KBM-7 (cell line): ENCODE data around the gene SEMA5B.

Experiments
- DNase-seq: peaks from one replicate; pipeline ENCODE4 v3.0.0-alpha.2; 2015
- in situ Hi-C: fragments of 300-500 bp; cut with MboI; formaldehyde crosslinking; loops from 2 replicates; pipeline ENCODE4 v1.14.3; 2020; ENCODE audit warnings: low sequenced_read_pairs, low pct_unique_long_range_greater_than_20kb, mixed read lengths

SEMA5B gene

DNA sequence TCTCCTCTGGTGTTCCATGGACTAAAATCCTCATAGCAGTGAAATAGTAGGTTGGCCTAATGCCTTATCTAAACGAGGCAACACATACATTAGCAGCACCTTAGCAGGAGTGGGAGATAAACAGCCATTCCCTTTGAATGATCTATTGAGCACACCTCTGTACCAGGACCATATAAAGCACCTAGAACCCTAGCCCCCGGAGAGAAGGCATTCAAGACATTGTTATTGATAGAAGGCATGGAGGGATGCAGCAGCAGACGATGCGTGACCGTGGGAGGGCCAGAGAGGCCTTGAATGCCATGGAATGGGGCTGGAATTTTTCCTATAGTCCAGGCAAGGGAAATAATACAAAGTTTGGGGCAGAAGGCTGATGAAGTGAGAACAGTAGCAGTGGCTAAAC lies 6.6 kb upstream of the SEMA5B start:
- in situ Hi-C loops = no loop called here
- no peak for DNase-seq

DNA sequence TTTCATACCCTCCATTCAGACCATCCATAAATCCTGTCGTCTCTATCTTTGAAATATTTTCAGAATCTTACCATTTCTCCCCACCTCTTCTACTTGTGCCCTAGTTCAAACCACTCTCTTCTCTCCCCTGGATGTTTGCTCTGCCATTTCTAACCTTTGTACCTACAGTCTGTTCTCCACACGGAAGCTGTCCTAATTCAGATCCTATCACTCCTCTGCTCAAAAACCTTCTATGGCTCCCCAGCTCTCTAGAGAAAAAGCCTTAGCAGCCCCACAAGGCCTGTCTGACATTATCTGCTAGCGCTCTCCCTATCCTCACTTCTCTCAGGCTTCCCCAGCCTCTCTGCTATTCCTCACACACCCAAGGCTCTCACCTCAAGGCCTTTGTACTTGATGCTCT lies 4.5 kb upstream of the SEMA5B start:
- in situ Hi-C loops = no loop called here
- DNase-seq = no peak

- in situ Hi-C loops = no loop called here
- no peak for DNase-seq
Measured at GRCh38 chr3:123031051-123031450, 3.5 kb upstream of the SEMA5B start.

DNA sequence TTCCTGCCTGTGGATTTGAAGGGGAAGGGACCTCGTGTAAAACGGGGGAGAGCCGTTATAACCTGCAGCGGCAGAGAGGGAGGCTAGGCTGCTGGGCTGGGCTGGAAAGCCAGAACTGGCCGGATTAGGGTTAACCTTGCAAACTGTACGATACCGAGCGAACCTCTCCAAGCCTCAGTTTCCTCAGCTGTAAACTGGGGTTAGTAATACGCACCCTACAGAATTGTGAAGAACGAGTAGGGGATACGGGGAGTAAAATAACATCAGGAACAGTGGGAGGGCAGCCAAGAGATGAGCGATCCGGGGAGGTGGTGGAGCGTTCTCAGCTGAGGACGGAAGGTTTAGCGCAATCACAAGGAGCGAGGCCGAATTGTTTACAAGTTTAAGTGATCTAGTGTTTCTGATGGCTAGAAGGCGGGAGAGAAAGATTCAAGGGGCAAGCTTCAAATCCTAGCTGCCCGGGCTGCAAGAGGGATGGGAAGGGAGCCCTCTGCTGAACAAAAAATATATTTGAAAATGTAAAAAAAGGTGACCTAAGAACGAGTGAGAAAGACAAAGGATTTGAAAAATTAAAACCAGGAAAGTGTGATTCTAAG lies 768 bp upstream of the SEMA5B start:
- in situ Hi-C loops = no loop called here
- peak; percentile 79 for DNase-seq

- in situ Hi-C loops = no loop called here
- peak; percentile 22 for DNase-seq
Measured at GRCh38 chr3:123026565-123027291, 835 bp downstream of the SEMA5B start.

- in situ Hi-C loops = no loop called here
Measured at GRCh38 chr3:123025642-123026521, 1.7 kb downstream of the SEMA5B start.

DNA sequence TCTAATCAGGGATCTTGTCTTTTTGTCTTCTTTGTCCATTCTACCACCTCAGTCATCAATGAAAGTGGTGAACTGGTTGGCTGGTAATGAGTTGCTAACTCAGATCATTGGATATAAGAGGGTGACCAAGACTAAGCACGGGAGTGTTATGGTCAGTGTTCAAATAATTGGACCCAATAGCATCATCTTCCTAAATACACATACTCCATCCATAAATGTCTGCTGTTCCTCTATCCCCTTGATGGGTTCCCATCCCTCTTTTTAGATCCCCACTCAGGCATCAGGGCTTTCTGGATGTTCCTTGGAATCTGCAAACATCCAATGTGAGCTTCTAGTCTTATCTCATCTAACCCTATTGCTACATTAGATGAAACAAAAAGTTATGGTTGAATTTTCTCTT lies 3.5 kb downstream of the SEMA5B start:
- DNase-seq = no peak
- in situ Hi-C loops = no loop called here

More at GRCh38 chr3:123025642-123026521, 1.7 kb downstream of the SEMA5B start:
- peak; percentile 30 for DNase-seq

DNA sequence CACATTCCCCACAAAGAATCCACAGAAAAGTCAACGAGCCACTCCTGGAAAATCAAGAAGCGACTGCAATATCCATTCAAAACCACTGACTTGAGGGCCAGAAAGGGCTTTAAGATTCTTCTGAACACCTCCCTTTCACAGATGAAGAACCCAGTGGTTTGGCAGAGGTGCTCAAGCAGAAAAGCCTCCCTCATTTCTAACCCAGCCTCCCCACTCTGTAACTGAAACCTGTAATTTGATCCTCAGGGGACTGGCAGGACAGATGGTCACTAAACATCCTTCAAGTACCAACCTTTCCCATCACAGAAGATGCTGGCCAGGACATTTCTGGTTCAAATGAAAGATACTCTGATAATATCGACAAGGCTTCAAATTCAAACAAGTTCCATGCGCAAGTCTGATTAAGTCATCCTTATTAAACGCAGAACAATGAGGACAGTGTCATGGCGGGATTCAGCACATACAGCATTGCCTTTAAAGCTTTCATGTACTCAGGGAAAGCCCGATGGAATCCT lies 5.5 kb downstream of the SEMA5B start:
- in situ Hi-C loops = no loop called here

DNA sequence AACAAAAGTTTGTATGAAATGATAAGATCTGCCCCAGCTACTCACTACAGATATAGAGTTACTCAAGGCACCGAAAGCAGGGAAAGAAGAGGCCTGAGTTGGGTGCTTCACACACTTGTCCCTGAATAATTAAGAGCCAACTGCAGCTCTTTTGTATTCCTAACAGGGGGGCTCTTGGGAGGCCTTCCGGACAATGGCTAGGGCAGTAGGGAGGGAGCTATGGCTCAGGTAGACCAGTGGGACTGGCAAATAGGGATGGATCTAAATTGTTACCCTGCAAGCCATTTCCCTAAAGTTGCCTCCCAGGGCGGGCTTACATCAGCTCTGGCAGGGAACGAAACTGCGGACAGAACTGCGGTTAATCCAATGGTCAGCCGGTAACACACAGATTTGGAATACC lies 6.2 kb downstream of the SEMA5B start:
- DNase-seq = no peak
- in situ Hi-C loops = no loop called here

More for the DNA sequence above, 5.5 kb downstream of the SEMA5B start:
- DNase-seq = no peak

GRCh38 chr3:123020709-123021108 lies 6.9 kb downstream of the SEMA5B start:
- no peak for DNase-seq

DNA sequence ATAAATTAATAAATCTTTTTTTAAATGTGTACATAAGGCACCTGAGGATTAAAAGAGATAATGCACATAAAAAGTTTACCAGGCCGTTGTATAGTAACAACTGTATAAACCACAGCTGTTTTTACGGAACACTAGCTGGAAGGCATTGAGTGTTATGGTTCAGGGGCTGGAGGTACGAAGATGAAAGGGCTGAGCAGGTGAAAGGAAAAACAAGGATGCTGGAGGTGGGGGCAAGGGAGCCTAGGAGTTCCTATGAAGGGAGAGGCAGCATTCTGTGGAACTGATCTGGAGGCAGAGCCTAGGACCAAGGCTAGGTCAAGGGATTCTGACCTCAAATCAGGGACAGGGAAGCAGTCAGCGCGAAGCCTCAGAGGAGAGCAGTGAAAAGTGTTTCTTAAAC lies 8.0 kb downstream of the SEMA5B start:
- in situ Hi-C loops = no loop called here
- no peak for DNase-seq

More at GRCh38 chr3:123020709-123021108, 6.9 kb downstream of the SEMA5B start:
- in situ Hi-C loops = no loop called here

- DNase-seq = no peak
- in situ Hi-C loops = no loop called here
Measured at GRCh38 chr3:123019161-123019560, 8.4 kb downstream of the SEMA5B start.

- in situ Hi-C loops = no loop called here
- DNase-seq = no peak
Measured at GRCh38 chr3:123018683-123019082, 8.9 kb downstream of the SEMA5B start.

- in situ Hi-C loops = no loop called here
- no peak for DNase-seq
Measured at GRCh38 chr3:123015596-123015995, 12.0 kb downstream of the SEMA5B start.

GRCh38 chr3:123013876-123014275 lies 13.7 kb downstream of the SEMA5B start:
- in situ Hi-C loops = no loop called here
- no peak for DNase-seq

GRCh38 chr3:123012652-123013051 lies 14.9 kb downstream of the SEMA5B start:
- in situ Hi-C loops = no loop called here
- DNase-seq = no peak

- no peak for DNase-seq
- in situ Hi-C loops = no loop called here
Measured at GRCh38 chr3:123011447-123011846, 16.1 kb downstream of the SEMA5B start.

GRCh38 chr3:123008840-123009239 lies 18.7 kb downstream of the SEMA5B start:
- DNase-seq = no peak
- in situ Hi-C loops = no loop called here

GRCh38 chr3:123006609-123007008 lies 21.0 kb downstream of the SEMA5B start:
- in situ Hi-C loops = no loop called here
- DNase-seq = no peak

DNA sequence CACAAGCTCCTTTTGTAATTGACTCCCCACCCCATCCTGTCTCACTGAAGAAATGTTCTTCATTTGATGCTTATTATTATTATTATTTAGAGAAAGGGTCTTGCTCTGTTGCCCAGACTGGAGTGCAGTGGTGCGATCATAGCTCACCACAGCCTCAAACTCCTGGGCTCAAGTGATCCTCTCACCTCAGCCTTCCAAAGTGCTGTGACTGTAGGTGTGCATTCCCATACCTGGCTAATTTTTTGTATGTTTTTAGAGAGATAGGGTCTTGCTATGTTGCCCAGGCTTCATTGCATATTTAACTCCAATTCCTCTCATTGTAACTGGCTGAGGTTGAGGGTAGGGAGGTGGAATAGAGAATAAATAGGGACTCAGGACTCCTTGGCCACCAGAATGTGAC lies 22.3 kb downstream of the SEMA5B start:
- in situ Hi-C loops = no loop called here
- DNase-seq = no peak
